Endothelial cell of umbilical vein (primary cell): Measurements from ENCODE around the gene PTPRD. TPM values are rescaled to one million over a fixed set of nuclear protein-coding genes. Genes with fewer than 3 reads are reported as not detected.

Experiments used
- BruUV-seq: library from RNA; stranded (reverse); fragments of 400-500 nt; replicated peaks from 2 replicates; lab custom pipeline; 2021; lab: Mats Ljungman, UMichigan
- CTCF ChIA-PET: fragments of 300-600, 350-600 bp; sonication (Branson Sonifier 250); formaldehyde crosslinking; loops from one replicate; lab custom pipeline; 2021; ENCODE audit warnings: antibody characterized with exemption, inconsistent platforms; lab: Charles Lee
- POLR2A ChIA-PET: fragments of 300-600, 350-600 bp; sonication (Branson Sonifier 250); formaldehyde crosslinking; loops from one replicate; lab custom pipeline; 2021; ENCODE audit warnings: antibody characterized with exemption, inconsistent platforms; lab: Charles Lee
- DNase-seq: peaks from one replicate; pipeline ENCODE4 v3.0.0-alpha.2; 2011; ENCODE audit warnings: low read depth, low spot score
- FAIRE-seq: peaks from 2 replicates; lab custom pipeline; 2011; peaks lifted over from hg19 to GRCh38; lab: Jason Lieb, UNC
- H2AFZ ChIP-seq: 2 replicates; pipeline ENCODE4 v1.6.0; 2012; ENCODE audit warnings: low read depth, low read length, control low read depth, inconsistent platforms
- H3K27ac ChIP-seq: 2 replicates; pipeline ENCODE4 v1.5.1; 2011; ENCODE audit warnings: low read depth, mild to moderate bottlenecking, control low read depth, low read length, moderate library complexity; ENCODE audit not compliant: insufficient read depth
- H3K27me3 ChIP-seq, 2 experiments: 2 replicates each; pipeline versions ENCODE4 v1.6.0 to v1.6.1; 2011; ENCODE audit warnings: low read length in 2 of 2, mixed read lengths in 1 of 2; ENCODE audit not compliant: control insufficient read depth in 2 of 2, insufficient read depth in 2 of 2
- H3K36me3 ChIP-seq, 2 experiments: 2 replicates in 1 of 2; 3 replicates in 1 of 2; pipeline ENCODE4 v1.5.1; 2011; ENCODE audit warnings: low read length in 2 of 2, mild to moderate bottlenecking in 1 of 2, moderate library complexity in 1 of 2; ENCODE audit not compliant: control insufficient read depth in 2 of 2, insufficient read depth in 2 of 2; ENCODE audit errors: extremely low read depth in 1 of 2
- H3K4me1 ChIP-seq: 3 replicates; pipeline ENCODE4 v1.5.1; 2011; ENCODE audit warnings: mild to moderate bottlenecking, low read length; ENCODE audit not compliant: control insufficient read depth, insufficient read depth; ENCODE audit errors: extremely low read depth
- H3K4me2 ChIP-seq: 2 replicates; pipeline ENCODE4 v1.6.1; 2011; ENCODE audit warnings: low read length, control low read depth, mixed read lengths; ENCODE audit not compliant: insufficient read depth
- H3K4me3 ChIP-seq, 3 experiments: fragments of 200-600 bp in 1 of 3; sonication (generic), shearing (Covaris generic) in 1 of 3; replicated peaks in 1 of 3; 2 replicates each; pipeline ENCODE4 v1.5.1; 2011 to 2016; ENCODE audit warnings: control low read depth in 3 of 3, low read length in 3 of 3, mild to moderate bottlenecking in 2 of 3, inconsistent platforms in 1 of 3, low read depth in 1 of 3, moderate library complexity in 1 of 3; ENCODE audit not compliant: insufficient read depth in 1 of 3
- H3K79me2 ChIP-seq: 2 replicates; pipeline ENCODE4 v1.6.0; 2012; ENCODE audit warnings: low read length, inconsistent platforms; ENCODE audit not compliant: control insufficient read depth, insufficient read depth
- H3K9ac ChIP-seq: replicated peaks from 2 replicates; pipeline ENCODE3; 2011; ENCODE audit warnings: low read length, control low read depth; ENCODE audit not compliant: insufficient read depth; ENCODE audit errors: extremely low read depth
- H3K9me1 ChIP-seq: replicated peaks from 3 replicates; pipeline ENCODE4 v1.6.0; 2011; ENCODE audit warnings: mild to moderate bottlenecking, low read length; ENCODE audit not compliant: control insufficient read depth, insufficient read depth; ENCODE audit errors: extremely low read depth
- H3K9me3 ChIP-seq: replicated peaks from 2 replicates; pipeline ENCODE4 v1.5.1; 2012; ENCODE audit warnings: low read length, inconsistent platforms; ENCODE audit not compliant: control insufficient read depth, insufficient read depth
- H4K20me1 ChIP-seq: replicated peaks from 2 replicates; pipeline ENCODE3; 2011; ENCODE audit warnings: mild to moderate bottlenecking, low read length; ENCODE audit not compliant: control insufficient read depth, insufficient read depth; ENCODE audit errors: extremely low read depth
- CTCF ChIP-seq, 2 donors: IDR thresholded peaks; 1 replicate in 1 of 2; 2 replicates in 1 of 2; pipeline ENCODE4 v1.5.1; 2011; ENCODE audit warnings: low read length in 2 of 2, mild to moderate bottlenecking in 2 of 2, moderate library complexity in 2 of 2, control low read depth in 1 of 2, inconsistent platforms in 1 of 2, low read depth in 1 of 2; ENCODE audit not compliant: insufficient read depth in 1 of 2; ENCODE audit errors: extremely low read depth in 1 of 2
- EZH2 ChIP-seq: IDR thresholded peaks from 2 replicates; pipeline ENCODE4 v1.6.1; 2012; ENCODE audit warnings: borderline replicate concordance, low read depth, mild to moderate bottlenecking, moderate library complexity, low read length, inconsistent platforms; ENCODE audit not compliant: severe bottlenecking
- FOS ChIP-seq: IDR thresholded peaks from 2 replicates; pipeline ENCODE4 v1.6.1; 2011; ENCODE audit warnings: mild to moderate bottlenecking, low read length, moderate library complexity, borderline replicate concordance; ENCODE audit not compliant: insufficient read depth
- GATA2 ChIP-seq: IDR thresholded peaks from 2 replicates; pipeline ENCODE4 v1.7.0; 2011; ENCODE audit warnings: low read depth, mild to moderate bottlenecking, moderate library complexity, mixed read lengths, low read length; ENCODE audit not compliant: insufficient read length, insufficient read depth
- JUN ChIP-seq: IDR thresholded peaks from 2 replicates; pipeline ENCODE4 v1.6.1; 2011; ENCODE audit warnings: borderline replicate concordance, low read depth; ENCODE audit not compliant: insufficient read length, insufficient read depth
- MAX ChIP-seq: IDR thresholded peaks from 2 replicates; pipeline ENCODE4 v1.6.1; 2011; ENCODE audit not compliant: insufficient read depth, insufficient read length
- MYC ChIP-seq: IDR thresholded peaks from one replicate; pipeline ENCODE4 v1.6.1; 2011; ENCODE audit warnings: mild to moderate bottlenecking, low read depth, low read length
- POLR2A ChIP-seq: IDR thresholded peaks from 2 replicates; pipeline ENCODE4 v1.6.1; 2012; ENCODE audit warnings: low read depth, mild to moderate bottlenecking, control low read depth, low read length
- POLR2AphosphoS5 ChIP-seq: IDR thresholded peaks from 2 replicates; pipeline ENCODE4 v1.6.1; 2012; ENCODE audit warnings: low read depth, mild to moderate bottlenecking, control low read depth, low read length, moderate library complexity; ENCODE audit not compliant: insufficient read depth
- dilution Hi-C: fragments of 300-500 bp; cut with MboI; formaldehyde crosslinking; loops from one replicate; pipeline ENCODE4 v1.15.0; 2019; ENCODE audit warnings: low sequenced_read_pairs; ENCODE audit not compliant: extremely low pct_ligation_motif_present
- intact Hi-C: fragments of 100-400 bp; cut with micrococcal nuclease; formaldehyde crosslinking; loops from one replicate; pipeline ENCODE4 v1.10.0; 2022
- polyA plus RNA-seq, 4 experiments: library from polyadenylated mRNA; depleted of rRNA in 3 of 4; stranded (reverse) in 3 of 4; unstranded in 1 of 4; fragments of >200 nt; gene quantifications; 2 replicates each; pipeline versions ENCODE4 v1.2.1 to v1.2.3, GENCODE V29; 2011 to 2012; ENCODE audit warnings: missing spikeins in 1 of 4
- total RNA-seq: library from RNA; stranded (reverse); gene quantifications from 2 replicates; pipeline ENCODE4 v1.2.3, GENCODE V29; 2021

Gene PTPRD
- total and polyA plus RNA-seq, 2 donors (not counting 3 experiments of a cell fraction or from before 2014, with no cell fraction given) = 5.5 to 5.7 TPM

GRCh38 chr9:9305600-9305999 is 1307.2 kb downstream of the PTPRD start:
- no peaks in the 10 kb centered on the region for H3K9me3 ChIP-seq
- H3K36me3 ChIP-seq = no peaks in the 10 kb centered on the region
- no peak overlapping the region for H2AFZ ChIP-seq
- TF ChIP-seq GATA2 = no peak
- H3K4me2 ChIP-seq = no peak overlapping the region
- intact Hi-C loops = no loop called here
- FAIRE-seq (no peak), DNase-seq (no peak)
- POLR2A ChIA-PET = no interaction called here
- no peak overlapping the region for H3K4me3 ChIP-seq
- no TSS peak for BruUV-seq
- H3K9me1 ChIP-seq = no peaks in the 10 kb centered on the region
- H3K79me2 ChIP-seq = no peaks in the 10 kb centered on the region
- H3K9ac ChIP-seq = no peak overlapping the region
- CTCF ChIA-PET = no interaction called here
- no peaks in the 10 kb centered on the region for H3K27me3 ChIP-seq
- H4K20me1 ChIP-seq = no peaks in the 10 kb centered on the region
- dilution Hi-C loops = no loop called here
- no peaks in the 10 kb centered on the region for H3K4me1 ChIP-seq
- H3K27ac ChIP-seq = no peak overlapping the region

GRCh38 chr9:9299134-9299533 is 1313.7 kb downstream of the PTPRD start:
- POLR2A ChIA-PET = no interaction called here
- Histone ChIP-seq H3K9me1 (no peaks in the 10 kb centered on the region), H3K9me3 (no peaks in the 10 kb centered on the region), H4K20me1 (no peaks in the 10 kb centered on the region), H3K4me2 (no peak overlapping the region), H3K4me1 (no peaks in the 10 kb centered on the region), H3K27me3 (no peaks in the 10 kb centered on the region), H3K9ac (no peak overlapping the region), H3K4me3 (no peak overlapping the region), H3K27ac (no peak overlapping the region), H2AFZ (no peak overlapping the region), H3K36me3 (no peaks in the 10 kb centered on the region), H3K79me2 (no peaks in the 10 kb centered on the region)
- FAIRE-seq (no peak), DNase-seq (no peak)
- CTCF ChIA-PET = no interaction called here
- TF ChIP-seq CTCF (IDR thresholded peaks at IDR 0.05; ENCODE audit: extremely low read depth in 1 of 2, insufficient read depth in 1 of 2, low read depth in 1 of 2, low read length in 2 of 2) = no peak
- TF ChIP-seq MYC = no peak
- no peak for TF ChIP-seq FOS
- no peak for TF ChIP-seq POLR2A
- TF ChIP-seq GATA2 = no peak
- no peak for TF ChIP-seq EZH2
- TF ChIP-seq JUN = no peak
- no peak for TF ChIP-seq POLR2AphosphoS5
- TF ChIP-seq MAX = no peak
- intact Hi-C loops = no loop called here
- dilution Hi-C loops = no loop called here
- no TSS peak for BruUV-seq
